Caki2 (cell line): ENCODE results near the gene TAX1BP1. TPM values are rescaled to one million over a fixed set of nuclear protein-coding genes. Genes with fewer than 3 reads are reported as not detected.

Source experiments
- DNase-seq: peaks from one replicate; pipeline ENCODE4 v3.0.0-alpha.2; 2015; ENCODE audit warnings: low read depth
- in situ Hi-C: cut with HindIII; loops from 2 replicates; pipeline ENCODE4 v1.10.0; 2016; ENCODE audit warnings: low sequenced_read_pairs, low pct_unique_long_range_greater_than_20kb, mixed read lengths
- total RNA-seq: library from RNA; depleted of rRNA; stranded (reverse); fragments of >200 nt; shearing (Covaris generic); gene quantifications from 2 replicates; pipeline ENCODE4 v1.2.3, GENCODE V29; 2014; ENCODE audit warnings: low replicate concordance; rRNA removed

TAX1BP1 gene
- 29.7 and 42.8 TPM in 2 replicates for total RNA-seq

GRCh38 chr7:27739909-27740448 lies at the start of gene TAX1BP1:
TAX1BP1 (plus strand) TSS chr7:27740162; CDS start chr7:27748525, 8,363 bp downstream.
- peak; percentile 94 for DNase-seq
- in situ Hi-C loops, result no loop called here

GRCh38 chr7:27690649-27691048 lies 49.3 kb upstream of the TAX1BP1 start:
- in situ Hi-C loops, result no loop called here
- DNase-seq, result no peak

GRCh38 chr7:27693794-27694193 lies 46.2 kb upstream of the TAX1BP1 start:
- DNase-seq, result no peak
- in situ Hi-C loops, result no loop called here

- in situ Hi-C loops, result no loop called here
- DNase-seq, result no peak
Measured at GRCh38 chr7:27695096-27695495, 44.9 kb upstream of the TAX1BP1 start.

- in situ Hi-C loops, result no loop called here
- DNase-seq, result peak; percentile 43
Measured at GRCh38 chr7:27697861-27698430, 42.0 kb upstream of the TAX1BP1 start.

GRCh38 chr7:27699751-27700150 lies 40.2 kb upstream of the TAX1BP1 start:
- in situ Hi-C loops, result no loop called here
- no peak for DNase-seq

DNA sequence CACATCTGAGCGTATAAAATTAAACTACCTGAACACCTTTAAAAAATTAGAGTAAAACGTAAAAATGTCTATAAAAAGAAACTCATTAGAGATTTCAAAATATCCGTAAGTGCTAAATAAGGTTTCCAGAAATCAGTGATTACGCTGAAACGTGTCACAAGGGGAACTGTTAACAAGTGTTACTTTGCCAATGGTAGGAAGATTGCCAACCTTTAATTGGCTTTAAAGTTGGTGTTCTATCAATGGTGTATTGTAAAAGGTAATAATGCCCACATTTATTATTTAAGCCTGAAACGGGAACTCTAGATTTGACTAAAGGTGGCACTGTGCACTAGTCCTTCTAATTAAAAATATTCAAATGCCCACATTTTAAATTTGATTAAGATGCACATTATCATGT lies 39.5 kb upstream of the TAX1BP1 start:
- in situ Hi-C loops, result no loop called here
- no peak for DNase-seq

GRCh38 chr7:27703181-27703580 lies 36.8 kb upstream of the TAX1BP1 start:
- no peak for DNase-seq
- in situ Hi-C loops, result no loop called here

- in situ Hi-C loops, result no loop called here
- DNase-seq, result no peak
Measured at GRCh38 chr7:27704422-27705199, 35.4 kb upstream of the TAX1BP1 start.

- in situ Hi-C loops, result no loop called here
- DNase-seq, result no peak
Measured at GRCh38 chr7:27705200-27705594, 34.8 kb upstream of the TAX1BP1 start.

DNA sequence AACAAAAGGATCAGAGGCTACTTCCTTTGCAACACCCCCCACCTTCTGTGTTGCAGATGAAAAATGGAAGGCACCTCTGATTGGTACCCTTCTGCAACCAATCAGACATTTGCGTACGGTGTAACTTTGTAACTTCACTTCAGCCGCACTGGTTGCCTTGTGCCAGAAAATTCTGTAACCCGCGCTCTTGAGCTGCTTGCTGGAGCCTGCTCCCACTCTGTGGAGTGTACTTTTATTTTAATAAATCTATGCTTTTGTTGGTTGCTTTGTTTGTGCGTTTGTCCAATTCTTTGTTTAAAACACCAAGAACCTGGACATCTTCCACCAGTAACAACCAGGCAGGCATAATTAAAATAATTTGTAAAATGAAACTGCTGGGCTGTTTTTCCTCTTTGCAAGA lies 31.5 kb upstream of the TAX1BP1 start:
- in situ Hi-C loops, result no loop called here
- DNase-seq, result no peak

GRCh38 chr7:27709137-27710075 lies 30.6 kb upstream of the TAX1BP1 start:
- in situ Hi-C loops, result no loop called here
- peak; percentile 44 for DNase-seq

DNA sequence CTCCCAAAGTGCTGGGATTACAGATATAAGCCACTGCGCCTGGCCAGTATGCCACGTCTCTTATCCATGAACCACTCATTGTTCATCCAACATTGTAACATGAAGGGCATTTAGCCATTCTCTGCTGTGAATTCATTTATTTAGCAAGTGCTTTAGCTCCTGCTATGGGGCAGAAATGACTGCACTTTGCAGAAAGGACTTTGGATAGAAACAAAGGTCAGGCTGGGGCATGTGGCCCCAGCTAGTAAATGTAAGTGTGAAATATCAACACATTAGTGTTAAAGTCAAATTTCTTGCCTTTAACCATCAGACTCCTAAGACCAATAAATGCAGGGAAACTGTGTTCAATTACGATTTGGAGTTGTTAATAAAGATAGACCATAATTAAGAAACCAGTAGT lies 27.7 kb upstream of the TAX1BP1 start:
- no peak for DNase-seq
- in situ Hi-C loops, result no loop called here

DNA sequence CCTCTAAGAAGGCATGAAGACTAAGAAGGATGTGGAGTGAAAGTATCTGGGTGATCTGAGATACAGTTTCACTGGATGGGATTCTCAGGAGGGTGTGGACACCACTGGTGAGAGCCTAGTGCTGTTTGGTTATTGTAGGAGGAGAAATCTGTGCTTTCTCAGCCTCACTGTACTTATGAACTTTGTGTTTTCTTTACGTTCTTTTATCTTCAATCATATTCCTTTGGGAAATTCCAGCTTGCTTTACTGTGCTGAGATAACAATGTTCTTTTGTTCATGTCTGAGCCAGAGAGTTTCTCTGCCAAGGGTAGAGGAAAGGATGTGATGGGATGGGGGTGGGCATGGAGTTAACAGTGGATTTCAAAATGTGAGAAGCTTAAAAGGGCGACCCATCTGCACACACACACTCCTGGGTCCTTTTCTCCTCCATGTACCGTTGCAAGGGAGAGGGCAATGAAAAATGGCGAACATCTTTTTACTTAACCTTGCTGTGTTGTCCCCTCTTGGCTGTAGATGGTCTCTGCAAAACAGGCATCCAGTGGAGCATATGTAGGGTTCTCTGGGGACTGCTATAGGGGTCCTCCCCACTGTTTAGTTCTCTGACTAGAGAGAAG lies 25.0 kb upstream of the TAX1BP1 start:
- DNase-seq, result peak; percentile 40
- in situ Hi-C loops, result no loop called here

- peak; percentile 22 for DNase-seq
- in situ Hi-C loops, result no loop called here
Measured at GRCh38 chr7:27723085-27723484, 16.9 kb upstream of the TAX1BP1 start.

GRCh38 chr7:27727058-27727457 lies 12.9 kb upstream of the TAX1BP1 start:
- in situ Hi-C loops, result no loop called here
- no peak for DNase-seq

DNA sequence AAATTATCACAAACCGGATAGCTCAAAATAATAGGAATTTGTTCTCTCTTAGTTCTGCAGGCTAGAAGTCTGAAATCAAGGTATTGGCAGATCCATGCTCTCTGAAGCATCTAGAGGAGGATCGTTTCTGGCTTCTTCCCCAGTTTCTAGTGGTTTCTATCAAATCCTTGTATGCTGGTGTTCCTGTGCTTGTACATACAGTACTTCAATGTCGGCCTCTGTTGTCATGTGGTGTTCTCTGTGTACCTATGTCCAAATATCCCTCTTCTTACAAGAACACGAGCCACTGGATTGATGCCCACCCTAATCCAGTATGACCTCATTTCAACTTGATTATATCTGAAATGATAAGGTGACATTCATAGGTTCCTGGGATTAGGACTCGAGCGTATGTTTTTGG lies 9.8 kb upstream of the TAX1BP1 start:
- in situ Hi-C loops, result no loop called here
- no peak for DNase-seq

- DNase-seq, result no peak
- in situ Hi-C loops, result no loop called here
Measured at GRCh38 chr7:27734583-27734982, 5.4 kb upstream of the TAX1BP1 start.
